Osteocyte (in vitro differentiated cells): ENCODE results near the gene COL4A6. TPM values are rescaled to one million over a fixed set of nuclear protein-coding genes. Genes with fewer than 3 reads are reported as not detected.
A peak's percentile ranks its signal among the peaks of the same experiment; 100 is the strongest.

ENCODE experiments used
- DNase-seq: peaks from one replicate; pipeline ENCODE4 v3.0.0; 2021; ENCODE audit warnings: mixed read lengths; ENCODE audit not compliant: unreplicated experiment; ENCODE audit errors: extremely low spot score
- H3K27ac Mint-ChIP-seq: one replicate; pipeline ENCODE4 v1.8.0; 2021; ENCODE audit warnings: mild to moderate bottlenecking, mixed read lengths; ENCODE audit not compliant: unreplicated experiment
- H3K27me3 Mint-ChIP-seq: one replicate; pipeline ENCODE4 v1.8.0; 2021; ENCODE audit warnings: mixed read lengths; ENCODE audit not compliant: unreplicated experiment
- H3K36me3 Mint-ChIP-seq: one replicate; pipeline ENCODE4 v1.8.0; 2021; ENCODE audit warnings: mixed read lengths; ENCODE audit not compliant: unreplicated experiment
- H3K4me1 Mint-ChIP-seq: one replicate; pipeline ENCODE4 v1.8.0; 2021; ENCODE audit warnings: mixed read lengths; ENCODE audit not compliant: unreplicated experiment
- H3K4me3 Mint-ChIP-seq: one replicate; pipeline ENCODE4 v1.8.0; 2021; ENCODE audit warnings: mild to moderate bottlenecking, moderate library complexity, mixed read lengths; ENCODE audit not compliant: unreplicated experiment
- H3K9me3 Mint-ChIP-seq: one replicate; pipeline ENCODE4 v1.8.0; 2021; ENCODE audit warnings: mixed read lengths; ENCODE audit not compliant: unreplicated experiment
- total RNA-seq: library from RNA; stranded (reverse); gene quantifications from 2 replicates; pipeline ENCODE4 v1.2.1, GENCODE V29; 2021
- TF ChIP-seq, protein P1 (sequence below): fragments of 200-600 bp; sonication (generic); IDR thresholded peaks from 2 replicates; pipeline ENCODE4 v1.5.0; 2021; ENCODE audit warnings: antibody characterized with exemption, mild to moderate bottlenecking, moderate library complexity

COL4A6 gene
- total RNA-seq, 1 donor from 2014 or later: 36.2 TPM

DNA sequence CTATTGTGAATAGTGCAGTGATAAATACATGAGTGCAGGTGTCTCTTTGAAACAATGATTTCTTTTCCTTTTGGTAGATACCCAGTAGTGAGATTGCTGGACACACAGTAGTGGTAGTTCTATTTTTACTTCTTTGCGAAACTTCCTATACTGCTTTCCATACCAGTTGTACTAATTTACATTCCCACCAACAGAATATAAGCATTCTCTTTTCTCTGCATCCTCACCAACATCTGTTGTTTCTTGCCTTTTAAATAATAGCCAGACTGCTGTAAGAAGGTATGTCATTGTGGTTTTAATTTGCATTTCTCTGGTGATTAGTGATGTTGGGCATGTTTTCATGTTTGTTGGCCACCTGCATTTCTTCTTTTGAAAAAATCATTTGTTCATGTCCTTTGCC, 105.9 kb downstream of the COL4A6 start:
- H3K36me3 Mint-ChIP-seq: no peaks in the 10 kb centered on the region
- H3K4me3 Mint-ChIP-seq: no peak overlapping the region
- no peak for DNase-seq
- TF ChIP-seq, protein P1, sequence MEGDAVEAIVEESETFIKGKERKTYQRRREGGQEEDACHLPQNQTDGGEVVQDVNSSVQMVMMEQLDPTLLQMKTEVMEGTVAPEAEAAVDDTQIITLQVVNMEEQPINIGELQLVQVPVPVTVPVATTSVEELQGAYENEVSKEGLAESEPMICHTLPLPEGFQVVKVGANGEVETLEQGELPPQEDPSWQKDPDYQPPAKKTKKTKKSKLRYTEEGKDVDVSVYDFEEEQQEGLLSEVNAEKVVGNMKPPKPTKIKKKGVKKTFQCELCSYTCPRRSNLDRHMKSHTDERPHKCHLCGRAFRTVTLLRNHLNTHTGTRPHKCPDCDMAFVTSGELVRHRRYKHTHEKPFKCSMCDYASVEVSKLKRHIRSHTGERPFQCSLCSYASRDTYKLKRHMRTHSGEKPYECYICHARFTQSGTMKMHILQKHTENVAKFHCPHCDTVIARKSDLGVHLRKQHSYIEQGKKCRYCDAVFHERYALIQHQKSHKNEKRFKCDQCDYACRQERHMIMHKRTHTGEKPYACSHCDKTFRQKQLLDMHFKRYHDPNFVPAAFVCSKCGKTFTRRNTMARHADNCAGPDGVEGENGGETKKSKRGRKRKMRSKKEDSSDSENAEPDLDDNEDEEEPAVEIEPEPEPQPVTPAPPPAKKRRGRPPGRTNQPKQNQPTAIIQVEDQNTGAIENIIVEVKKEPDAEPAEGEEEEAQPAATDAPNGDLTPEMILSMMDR: no peak
- no peaks in the 10 kb centered on the region for H3K27me3 Mint-ChIP-seq
- H3K4me1 Mint-ChIP-seq: no peaks in the 10 kb centered on the region
- H3K9me3 Mint-ChIP-seq: peaks cover 5% of the 10 kb centered on the region
- no peak overlapping the region for H3K27ac Mint-ChIP-seq

DNA sequence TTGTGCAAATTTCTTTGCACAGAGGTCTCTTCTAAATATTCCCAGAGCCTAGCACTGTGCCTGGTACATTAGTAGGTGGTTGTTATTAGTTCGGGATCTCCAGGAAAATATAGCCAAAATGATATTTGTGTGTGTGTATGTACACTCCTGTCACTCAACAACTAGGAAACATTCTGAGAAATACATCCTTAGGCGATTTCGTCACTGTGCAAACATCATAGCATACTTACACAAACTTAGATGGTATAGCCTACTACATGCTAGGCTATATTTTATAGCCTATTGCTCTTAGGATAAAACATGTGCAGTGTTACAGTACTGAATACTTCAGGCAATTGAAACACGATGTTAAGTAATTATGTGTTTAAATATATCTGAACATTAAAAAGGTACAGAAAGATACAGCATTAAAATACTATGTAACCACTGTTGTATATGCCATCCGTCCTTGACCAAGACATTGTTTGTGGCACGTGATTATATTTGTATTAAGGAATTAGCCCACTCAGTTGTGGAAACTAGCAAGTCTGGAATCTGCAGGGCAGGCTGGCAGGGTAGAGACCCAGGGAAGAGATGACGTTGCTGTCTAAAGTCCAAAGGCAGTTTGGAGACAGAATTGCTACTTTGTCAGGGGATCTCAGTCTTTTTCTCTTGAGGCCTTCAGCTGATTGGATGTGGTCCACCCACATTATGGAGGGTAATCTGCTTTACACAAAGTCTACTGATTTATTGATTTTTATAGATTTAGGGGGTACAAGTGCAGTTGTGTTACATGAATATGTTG, 106.9 kb downstream of the COL4A6 start:
- Mint-ChIP-seq H3K36me3 (no peaks in the 10 kb centered on the region), H3K27me3 (no peaks in the 10 kb centered on the region), H3K4me1 (no peaks in the 10 kb centered on the region), H3K9me3 (peaks cover 5% of the 10 kb centered on the region), H3K27ac (no peak overlapping the region), H3K4me3 (no peak overlapping the region)
- DNase-seq: no peak
- TF ChIP-seq, protein P1: no peak

DNA sequence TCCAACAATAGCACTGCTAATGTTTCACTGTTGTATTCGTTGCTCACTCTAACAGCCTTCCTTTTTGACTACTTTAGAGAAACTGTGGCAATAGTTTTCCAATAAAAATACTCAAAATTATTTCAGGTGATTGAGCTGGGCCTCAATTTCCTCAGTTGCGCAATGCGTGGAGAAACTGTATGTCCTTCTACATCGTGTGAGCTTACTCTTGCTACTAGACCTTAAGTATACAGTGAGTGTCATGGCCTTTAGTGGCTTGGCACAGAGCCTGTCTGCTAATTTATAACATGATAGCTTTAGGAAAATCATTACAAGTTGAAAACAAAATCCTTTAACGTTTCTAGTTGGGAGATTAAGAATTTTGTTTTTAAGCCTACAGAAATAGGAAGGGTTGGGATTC, 114.5 kb downstream of the COL4A6 start:
- Mint-ChIP-seq H3K4me3 (no peak overlapping the region), H3K27ac (peak overlapping the region; percentile 21), H3K9me3 (peaks cover 2% of the 10 kb centered on the region), H3K27me3 (no peaks in the 10 kb centered on the region), H3K36me3 (no peaks in the 10 kb centered on the region), H3K4me1 (peaks cover 6% of the 10 kb centered on the region)
- DNase-seq: no peak
- TF ChIP-seq, protein P1: no peak

DNA sequence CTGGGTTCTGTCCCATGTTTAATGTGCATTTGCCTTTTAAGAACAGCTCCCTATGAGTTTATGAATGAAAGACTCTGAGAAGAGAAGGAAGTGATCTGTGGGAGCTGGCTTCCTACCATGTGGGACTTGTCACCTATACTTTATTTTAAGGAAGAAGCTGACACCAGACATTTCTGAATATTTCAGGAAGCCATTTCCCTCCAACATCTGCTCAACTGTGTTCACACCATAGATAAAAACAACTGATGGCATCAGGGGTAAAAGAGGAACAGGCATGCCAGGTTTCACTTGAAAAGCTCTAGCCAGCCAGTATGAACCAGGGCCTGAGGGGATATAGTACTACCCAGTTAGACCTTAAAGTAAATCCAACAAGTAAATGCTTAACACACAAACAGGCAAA, 116.0 kb downstream of the COL4A6 start:
- H3K4me1 Mint-ChIP-seq: peaks cover 6% of the 10 kb centered on the region
- H3K27ac Mint-ChIP-seq: no peak overlapping the region
- H3K9me3 Mint-ChIP-seq: peaks cover 6% of the 10 kb centered on the region
- H3K36me3 Mint-ChIP-seq: peaks cover 1% of the 10 kb centered on the region
- H3K4me3 Mint-ChIP-seq: no peak overlapping the region
- DNase-seq: no peak
- TF ChIP-seq, protein P1: no peak
- H3K27me3 Mint-ChIP-seq: no peaks in the 10 kb centered on the region

DNA sequence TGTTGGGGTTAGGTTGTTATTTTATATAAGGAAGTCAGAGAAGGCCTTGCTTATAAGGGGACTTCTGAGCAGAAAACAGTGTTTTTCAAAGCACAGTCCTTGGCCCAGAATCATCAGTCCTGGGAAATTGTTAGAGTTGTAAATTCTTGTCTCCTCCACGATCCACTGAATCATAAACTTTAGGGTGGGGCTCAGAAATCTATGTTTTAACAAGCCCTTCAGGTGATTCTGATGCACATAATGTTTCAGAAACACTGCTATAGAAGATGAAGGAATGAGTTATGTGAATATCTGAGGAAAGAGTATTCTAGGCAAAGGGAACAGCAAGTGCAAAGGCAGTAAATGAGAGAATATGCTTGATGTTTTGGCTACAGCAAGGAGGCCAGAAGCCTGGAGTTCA, 121.8 kb downstream of the COL4A6 start:
- Mint-ChIP-seq H3K4me1 (peaks cover 15% of the 10 kb centered on the region), H3K4me3 (no peak overlapping the region), H3K27me3 (no peaks in the 10 kb centered on the region), H3K9me3 (peaks cover 14% of the 10 kb centered on the region), H3K27ac (no peak overlapping the region), H3K36me3 (peaks cover 10% of the 10 kb centered on the region)
- no peak for DNase-seq
- TF ChIP-seq, protein P1: no peak
